GM12878 (cell line): ENCODE measurements around the gene PLCG2. TPM values are rescaled to one million over a fixed set of nuclear protein-coding genes. Genes with fewer than 3 reads are reported as not detected.
A peak's percentile ranks its signal among the peaks of the same experiment; 100 is the strongest.

ENCODE experiments used
- BCLAF1 ChIP-seq: fragments of 450-650 bp; IDR thresholded peaks from 2 replicates; pipeline ENCODE4 v1.6.1; 2017; ENCODE audit warnings: antibody characterized with exemption, mild to moderate bottlenecking, moderate library complexity
- BRCA1 ChIP-seq: IDR thresholded peaks from 2 replicates; pipeline ENCODE4 v1.6.1; 2011; ENCODE audit warnings: low read depth, low read length, improper control_type of control experiment
- E4F1 ChIP-seq: fragments of 450-650 bp; IDR thresholded peaks from 2 replicates; pipeline ENCODE4 v1.6.1; 2018; ENCODE audit warnings: borderline replicate concordance, mild to moderate bottlenecking; ENCODE audit not compliant: partially characterized antibody
- EED ChIP-seq: sonication (generic); IDR thresholded peaks from 2 replicates; pipeline ENCODE4 v1.6.1; 2016; ENCODE audit warnings: antibody characterized with exemption, low read depth
- ELK1 ChIP-seq: IDR thresholded peaks from 2 replicates; pipeline ENCODE4 v1.6.1; 2012; ENCODE audit warnings: low read depth, low read length, improper control_type of control experiment
- FOXK2 ChIP-seq: fragments of 450-650 bp; IDR thresholded peaks from 2 replicates; pipeline ENCODE4 v1.6.1; 2017; ENCODE audit warnings: mild to moderate bottlenecking, moderate library complexity
- JUNB ChIP-seq: IDR thresholded peaks from 2 replicates; pipeline ENCODE4 v1.6.1; 2016; ENCODE audit warnings: antibody characterized with exemption, mild to moderate bottlenecking
- MTA3 ChIP-seq: IDR thresholded peaks from 2 replicates; pipeline ENCODE4 v1.6.1; 2012; ENCODE audit warnings: low read length, inconsistent platforms, borderline replicate concordance
- MYC ChIP-seq: IDR thresholded peaks from 2 replicates; pipeline ENCODE4 v1.6.1; 2011; ENCODE audit warnings: mild to moderate bottlenecking, low read length, moderate library complexity, inconsistent platforms; ENCODE audit not compliant: insufficient read depth, insufficient replicate concordance, insufficient read length, severe bottlenecking
- POLR2AphosphoS2 ChIP-seq: IDR thresholded peaks from 2 replicates; pipeline ENCODE4 v1.6.1; 2011; ENCODE audit warnings: low read depth, mild to moderate bottlenecking, low read length, improper control_type of control experiment, moderate library complexity
- RAD21 ChIP-seq: IDR thresholded peaks from 2 replicates; pipeline ENCODE4 v1.6.1; 2011; ENCODE audit warnings: mild to moderate bottlenecking, low read depth, low read length, moderate library complexity; ENCODE audit not compliant: insufficient read depth
- SMAD5 ChIP-seq: IDR thresholded peaks from 2 replicates; pipeline ENCODE4 v1.6.1; 2016; ENCODE audit warnings: antibody characterized with exemption, low read depth
- SMARCA5 ChIP-seq: fragments of 450-650 bp; IDR thresholded peaks from 2 replicates; pipeline ENCODE4 v1.6.1; 2017; ENCODE audit warnings: mild to moderate bottlenecking
- SPI1 ChIP-seq: IDR thresholded peaks from 2 replicates; pipeline ENCODE4 v1.6.1; 2011; ENCODE audit warnings: low read depth, mild to moderate bottlenecking, low read length, moderate library complexity, borderline replicate concordance; ENCODE audit not compliant: insufficient read depth
- SREBF2 ChIP-seq: IDR thresholded peaks from 2 replicates; pipeline ENCODE4 v1.6.1; 2012; ENCODE audit warnings: mild to moderate bottlenecking, low read length
- SUPT20H ChIP-seq: IDR thresholded peaks from 2 replicates; pipeline ENCODE4 v1.6.1; 2011; ENCODE audit warnings: low read depth, mild to moderate bottlenecking, low read length, moderate library complexity, borderline replicate concordance; ENCODE audit not compliant: control insufficient read depth
- TBL1XR1 ChIP-seq: IDR thresholded peaks from 2 replicates; pipeline ENCODE4 v1.6.1; 2012; ENCODE audit warnings: low read depth, low read length, improper control_type of control experiment
- ZBED1 ChIP-seq: IDR thresholded peaks from 2 replicates; pipeline ENCODE4 v1.6.1; 2016; ENCODE audit warnings: borderline replicate concordance
- ZNF217 ChIP-seq: fragments of 450-650 bp; IDR thresholded peaks from 2 replicates; pipeline ENCODE4 v1.6.1; 2017; ENCODE audit warnings: antibody characterized with exemption, mild to moderate bottlenecking
- ZNF384 ChIP-seq: IDR thresholded peaks from 2 replicates; pipeline ENCODE4 v1.6.1; 2012; ENCODE audit warnings: low read depth, mild to moderate bottlenecking, low read length, improper control_type of control experiment, borderline replicate concordance
- ZZZ3 ChIP-seq: IDR thresholded peaks from 2 replicates; pipeline ENCODE4 v1.6.1; 2011; ENCODE audit warnings: low read depth; ENCODE audit not compliant: control insufficient read depth, insufficient read length
- polyA plus RNA-seq, 11 experiments: library from polyadenylated mRNA; depleted of rRNA in 4 of 11; unstranded in 6 of 11; stranded (reverse) in 5 of 11; fragments of >200 nt; fragmentation: Nextera tagmentation in 4 of 11; fragmentation: Illumina TruSeq in 1 of 11; extraction: Ambion mirVana in 4 of 11; extraction: Trizol in 1 of 11; gene quantifications; 1 replicate in 1 of 11; 2 replicates in 10 of 11; pipeline versions ENCODE4 v1.2.1 to v1.2.3, GENCODE V29; 2011 to 2016; ENCODE audit warnings: inconsistent platforms in 2 of 11, missing spikeins in 2 of 11, low read depth in 1 of 11
- total RNA-seq, 4 experiments: library from RNA; depleted of rRNA in 3 of 4; stranded (reverse); fragments of >200 nt in 3 of 4; fragmentation: Illumina TruSeq in 1 of 4; extraction: Trizol in 1 of 4; gene quantifications; 2 replicates each; pipeline versions ENCODE4 v1.2.1 to v1.2.3, GENCODE V29; 2013 to 2021

Gene PLCG2
- total and polyA plus RNA-seq, 10 of the 15 experiments (the other 5 are each of a cell fraction or from before 2014, with no cell fraction given) = 47.6 to 256 (median 149) TPM

GRCh38 chr16:81774348-81774747 lies 4.7 kb upstream of the PLCG2 start (continued):
- TF ChIP-seq E4F1 (no peak), MYC (no peak), SREBF2 (no peak), ELK1 (no peak), SUPT20H (no peak), TBL1XR1 (no peak), JUNB (no peak), SPI1 (peak; percentile 51; the same call in 1 of the 2 replicates), ZNF217 (no peak), POLR2AphosphoS2 (no peak), MTA3 (no peak), RAD21 (no peak), BCLAF1 (no peak), FOXK2 (no peak), SMAD5 (no peak), SMARCA5 (no peak), ZBED1 (no peak; the same call in 1 of the 2 replicates), ZZZ3 (no peak), ZNF384 (no peak), BRCA1 (no peak), EED (peak; percentile 84)
